Smooth muscle cell (in vitro differentiated cells): ENCODE data around the gene EPSTI1. TPM values are rescaled to one million over a fixed set of nuclear protein-coding genes. Genes with fewer than 3 reads are reported as not detected.
A peak's percentile ranks its signal among the peaks of the same experiment; 100 is the strongest.

ENCODE experiments used
- DNase-seq: peaks from one replicate; lab custom pipeline; 2025; ENCODE audit not compliant: unreplicated experiment; lab: John Stamatoyannopoulos, UW
- H2AFZ ChIP-seq: fragments of 200-600 bp; sonication (generic); 2 replicates; pipeline ENCODE4 v1.6.0; 2016; ENCODE audit warnings: antibody characterized with exemption, low read depth, mild to moderate bottlenecking
- H3F3A ChIP-seq: fragments of 200-600 bp; sonication (generic); 2 replicates; pipeline ENCODE4 v1.6.0; 2017; ENCODE audit warnings: antibody characterized with exemption, low read depth
- H3K27ac ChIP-seq: fragments of 200-600 bp; sonication (generic); 2 replicates; pipeline ENCODE4 v1.5.1; 2016; ENCODE audit warnings: low read depth, mild to moderate bottlenecking
- H3K27me3 ChIP-seq: fragments of 200-600 bp; sonication (generic); 2 replicates; pipeline ENCODE4 v1.6.1; 2016; ENCODE audit warnings: low read depth, mild to moderate bottlenecking
- H3K36me3 ChIP-seq: fragments of 200-600 bp; sonication (generic); 2 replicates; pipeline ENCODE4 v1.5.1; 2016; ENCODE audit warnings: low read depth
- H3K4me1 ChIP-seq: fragments of 200-600 bp; sonication (generic); 2 replicates; pipeline ENCODE4 v1.5.1; 2016; ENCODE audit warnings: low read depth
- H3K4me2 ChIP-seq: fragments of 200-600 bp; sonication (generic); 2 replicates; pipeline ENCODE4 v1.6.0; 2016; ENCODE audit warnings: mild to moderate bottlenecking
- H3K4me3 ChIP-seq: fragments of 200-600 bp; sonication (generic); 2 replicates; pipeline ENCODE4 v1.5.1; 2016; ENCODE audit warnings: mild to moderate bottlenecking
- H3K79me2 ChIP-seq: fragments of 200-600 bp; sonication (generic); 2 replicates; pipeline ENCODE4 v1.6.0; 2016; ENCODE audit warnings: low read depth, mild to moderate bottlenecking
- H3K9ac ChIP-seq: fragments of 200-600 bp; sonication (generic); 2 replicates; pipeline ENCODE4 v1.6.0; 2016; ENCODE audit warnings: low read depth
- H3K9me3 ChIP-seq: fragments of 200-600 bp; sonication (generic); replicated peaks from 2 replicates; pipeline ENCODE4 v1.5.1; 2016; ENCODE audit warnings: low read depth
- H4K20me1 ChIP-seq: fragments of 200-600 bp; sonication (generic); 2 replicates; pipeline ENCODE4 v1.6.0; 2016; ENCODE audit warnings: low read depth
- WGBS: methylation state at CpG from one replicate; pipeline ENCODE4 v1.1.7; 2016; ENCODE audit warnings: low lambda C conversion rate; 5-methylcytosine and 5-hydroxymethylcytosine counted together
- polyA plus RNA-seq: library from polyadenylated mRNA; unstranded; fragments of >200 nt; fragmentation: Nextera tagmentation; extraction: Ambion mirVana; gene quantifications from 2 replicates; pipeline ENCODE4 v1.2.1, GENCODE V29; 2016
- total RNA-seq: library from RNA; depleted of rRNA; stranded (reverse); fragments of >200 nt; gene quantifications from 2 replicates; pipeline ENCODE4 v1.2.3, GENCODE V29; 2014
- TF ChIP-seq, protein P1 (sequence below): fragments of 200-600 bp; sonication (generic); IDR thresholded peaks from 2 replicates; pipeline ENCODE4 v1.5.1; 2017; ENCODE audit warnings: borderline replicate concordance, mild to moderate bottlenecking, antibody characterized with exemption; ENCODE audit not compliant: insufficient read depth, poor library complexity, severe bottlenecking

EPSTI1 gene
- total and polyA plus RNA-seq, 2 experiments from 2014 or later: 2.4 to 3.3 TPM

DNA sequence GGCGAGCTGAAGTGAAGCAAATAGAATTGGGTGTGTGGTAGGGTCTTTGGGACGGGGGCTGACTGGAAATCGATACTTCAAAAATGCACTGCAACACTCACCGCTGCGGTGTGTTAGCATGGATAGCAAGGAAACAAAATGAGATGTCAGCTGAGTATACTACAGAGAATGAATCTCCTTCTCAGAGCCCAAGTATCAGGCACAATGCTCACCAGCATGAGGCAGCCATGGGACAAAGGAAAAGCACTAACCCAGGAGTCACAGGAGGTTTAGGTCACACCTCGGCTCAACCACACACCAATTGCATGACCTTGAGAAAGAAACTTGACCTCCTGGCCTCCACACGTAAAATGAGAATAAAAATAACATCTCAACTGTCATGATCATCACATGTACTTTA is 136.6 kb downstream of the EPSTI1 start:
- TF ChIP-seq, protein P1, sequence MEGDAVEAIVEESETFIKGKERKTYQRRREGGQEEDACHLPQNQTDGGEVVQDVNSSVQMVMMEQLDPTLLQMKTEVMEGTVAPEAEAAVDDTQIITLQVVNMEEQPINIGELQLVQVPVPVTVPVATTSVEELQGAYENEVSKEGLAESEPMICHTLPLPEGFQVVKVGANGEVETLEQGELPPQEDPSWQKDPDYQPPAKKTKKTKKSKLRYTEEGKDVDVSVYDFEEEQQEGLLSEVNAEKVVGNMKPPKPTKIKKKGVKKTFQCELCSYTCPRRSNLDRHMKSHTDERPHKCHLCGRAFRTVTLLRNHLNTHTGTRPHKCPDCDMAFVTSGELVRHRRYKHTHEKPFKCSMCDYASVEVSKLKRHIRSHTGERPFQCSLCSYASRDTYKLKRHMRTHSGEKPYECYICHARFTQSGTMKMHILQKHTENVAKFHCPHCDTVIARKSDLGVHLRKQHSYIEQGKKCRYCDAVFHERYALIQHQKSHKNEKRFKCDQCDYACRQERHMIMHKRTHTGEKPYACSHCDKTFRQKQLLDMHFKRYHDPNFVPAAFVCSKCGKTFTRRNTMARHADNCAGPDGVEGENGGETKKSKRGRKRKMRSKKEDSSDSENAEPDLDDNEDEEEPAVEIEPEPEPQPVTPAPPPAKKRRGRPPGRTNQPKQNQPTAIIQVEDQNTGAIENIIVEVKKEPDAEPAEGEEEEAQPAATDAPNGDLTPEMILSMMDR: no peak
- H3K79me2 ChIP-seq: no peaks in the 10 kb centered on the region

DNA sequence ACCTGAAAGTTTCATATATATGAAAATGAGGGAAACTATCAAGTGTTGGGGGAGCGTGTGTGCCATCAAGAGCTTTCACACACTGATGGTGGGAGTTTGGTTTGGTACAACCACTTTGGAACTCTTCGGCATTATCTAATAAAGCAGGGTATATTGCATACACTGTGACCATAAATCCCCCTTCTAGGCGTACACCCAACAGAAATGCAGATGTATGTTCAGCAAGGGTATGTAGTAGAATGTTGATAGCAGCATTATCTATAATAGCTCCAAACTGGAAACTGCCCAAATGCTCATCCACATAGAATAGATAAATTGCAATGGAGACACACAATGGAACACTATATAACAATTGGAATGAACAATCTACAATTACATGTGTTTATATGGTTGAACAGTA is 139.9 kb downstream of the EPSTI1 start:
- Histone ChIP-seq H3K4me2 (no peak overlapping the region), H3F3A (peaks cover 4% of the 10 kb centered on the region), H3K4me3 (no peak overlapping the region), H4K20me1 (no peaks in the 10 kb centered on the region), H3K27me3 (no peaks in the 10 kb centered on the region), H3K9me3 (no peaks in the 10 kb centered on the region), H2AFZ (no peak overlapping the region), H3K27ac (no peak overlapping the region), H3K79me2 (no peaks in the 10 kb centered on the region), H3K4me1 (no peaks in the 10 kb centered on the region), H3K9ac (no peak overlapping the region), H3K36me3 (no peaks in the 10 kb centered on the region)
- WGBS: 93% methylated on average over 3 of the region's 3 CpGs
- no peak for DNase-seq
- TF ChIP-seq, protein P1: no peak

More for the DNA sequence above, 136.6 kb downstream of the EPSTI1 start:
- Histone ChIP-seq H3K4me3 (no peak overlapping the region), H3K4me2 (peak overlapping the region; percentile 11), H2AFZ (peak overlapping the region; percentile 23), H3K9me3 (no peaks in the 10 kb centered on the region), H3K36me3 (no peaks in the 10 kb centered on the region), H3F3A (no peaks in the 10 kb centered on the region), H4K20me1 (no peaks in the 10 kb centered on the region), H3K27ac (no peak overlapping the region), H3K4me1 (no peaks in the 10 kb centered on the region), H3K9ac (no peak overlapping the region), H3K27me3 (no peaks in the 10 kb centered on the region)
- 87% methylated on average over 7 of the region's 7 CpGs for WGBS
- DNase-seq: no peak

DNA sequence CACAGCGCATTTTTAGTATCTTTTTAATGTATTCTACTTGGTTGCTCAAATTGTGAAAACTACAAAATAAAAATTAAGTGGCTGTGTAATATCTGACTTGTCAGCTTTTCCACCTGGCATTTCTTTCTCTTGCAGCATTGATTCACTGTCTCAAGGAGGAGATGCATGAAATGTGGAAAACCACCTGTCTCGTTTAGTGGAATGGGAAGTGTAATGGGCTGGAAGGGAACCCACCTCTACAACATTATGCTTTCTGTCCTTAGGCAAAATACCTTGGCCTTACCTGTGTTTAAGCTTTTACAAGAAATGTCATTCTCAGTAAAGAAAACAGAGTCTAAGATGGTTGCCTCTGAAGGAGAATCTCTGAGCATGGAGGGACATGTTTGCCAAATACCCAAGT is 142.8 kb downstream of the EPSTI1 start:
- H2AFZ ChIP-seq: no peak overlapping the region
- peaks cover 4% of the 10 kb centered on the region for H3F3A ChIP-seq
- no peak for DNase-seq
- peak overlapping the region; percentile 72 for H3K27ac ChIP-seq
- H3K9ac ChIP-seq: no peak overlapping the region
- H3K36me3 ChIP-seq: no peaks in the 10 kb centered on the region
- 87% methylated on average over 2 of the region's 2 CpGs for WGBS
- no peak overlapping the region for H3K4me2 ChIP-seq
- no peaks in the 10 kb centered on the region for H3K27me3 ChIP-seq
- H3K4me3 ChIP-seq: no peak overlapping the region
- no peaks in the 10 kb centered on the region for H3K4me1 ChIP-seq
- no peaks in the 10 kb centered on the region for H3K79me2 ChIP-seq
- TF ChIP-seq, protein P1: no peak
- no peaks in the 10 kb centered on the region for H4K20me1 ChIP-seq
- no peaks in the 10 kb centered on the region for H3K9me3 ChIP-seq

DNA sequence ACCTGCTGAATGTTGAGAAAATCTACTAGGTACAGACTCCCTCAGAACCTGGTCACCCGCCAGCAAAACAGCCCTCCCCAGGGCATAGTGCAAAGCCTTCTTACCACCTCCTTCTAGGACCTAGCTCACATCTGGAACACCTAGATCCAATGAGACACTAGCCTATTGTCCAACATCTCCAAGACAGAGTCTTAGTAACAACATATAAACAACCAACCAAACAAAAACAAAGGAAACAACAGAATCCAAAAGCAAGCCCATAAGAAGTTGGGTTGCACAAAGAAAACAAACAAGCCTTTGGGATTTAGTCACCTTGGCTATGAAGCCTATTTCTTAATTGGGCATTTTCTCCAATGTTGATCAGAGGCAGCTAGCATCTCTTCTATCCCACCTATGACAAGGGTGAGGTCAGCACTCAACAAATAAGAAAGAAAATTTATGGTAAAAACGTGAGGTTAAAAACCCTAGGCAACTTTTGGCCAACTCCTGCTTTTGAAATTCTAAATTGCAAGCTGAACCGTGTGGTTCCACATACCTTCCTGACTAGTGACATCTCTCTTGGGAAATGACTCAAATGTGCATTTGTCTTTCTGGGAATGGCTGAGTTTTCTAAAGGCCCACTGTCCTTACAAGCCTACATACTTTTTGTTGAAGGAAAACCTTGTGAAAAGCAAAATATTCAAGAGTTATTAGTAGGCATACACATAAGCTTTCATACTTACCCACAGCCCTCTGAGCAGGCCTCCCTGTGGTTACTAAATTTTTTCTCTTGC is 144.0 kb downstream of the EPSTI1 start:
- peak overlapping the region; percentile 8 for H3K4me2 ChIP-seq
- WGBS: 36% methylated on average over 3 of the region's 3 CpGs
- no peaks in the 10 kb centered on the region for H3K27me3 ChIP-seq
- H2AFZ ChIP-seq: peak overlapping the region; percentile 70
- H3K9me3 ChIP-seq: no peaks in the 10 kb centered on the region
- TF ChIP-seq, protein P1: no peak
- no peaks in the 10 kb centered on the region for H3K79me2 ChIP-seq
- H3K36me3 ChIP-seq: no peaks in the 10 kb centered on the region
- no peak for DNase-seq
- H3K27ac ChIP-seq: peak overlapping the region; percentile 72
- no peaks in the 10 kb centered on the region for H3K4me1 ChIP-seq
- H3K9ac ChIP-seq: peak overlapping the region; percentile 5
- H4K20me1 ChIP-seq: no peaks in the 10 kb centered on the region
- no peak overlapping the region for H3K4me3 ChIP-seq
- H3F3A ChIP-seq: peaks cover 4% of the 10 kb centered on the region
